HG02885 (cell line): ENCODE measurements around the gene FER1L5.
"Not testable (repeated sequence)": the region's sequence is repeated elsewhere in the genome, so short reads cannot be mapped to it uniquely, and the experiment has no call there.

Source experiments
- ATAC-seq: cut with Tn5 transposase; IDR thresholded peaks from one replicate; pipeline ENCODE4 v1.9.1; 2021; ENCODE audit warnings: mild to moderate bottlenecking; ENCODE audit not compliant: unreplicated experiment, poor library complexity

Gene FER1L5

DNA sequence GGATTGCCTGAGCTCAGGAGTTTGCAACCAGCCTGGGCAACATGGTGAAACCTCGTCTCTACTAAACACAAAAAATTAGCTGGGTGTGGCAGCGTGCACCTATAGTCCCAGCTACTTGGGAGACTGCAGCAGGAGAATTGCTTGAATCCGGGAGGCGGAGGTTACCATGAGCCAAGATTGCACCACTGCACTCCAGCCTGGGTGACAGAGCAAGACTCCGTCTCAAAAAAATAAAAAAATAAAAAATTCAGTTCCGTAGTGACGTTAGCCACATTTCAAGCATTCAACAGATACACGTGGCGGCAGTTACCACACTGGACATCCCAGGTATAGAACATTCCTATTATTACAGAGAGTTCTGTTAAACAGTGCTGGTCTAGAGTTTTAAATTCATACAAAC, 8.9 kb upstream of the FER1L5 start:
- ATAC-seq, result no peak

GRCh38 chr2:96636551-96637171, 5.9 kb upstream of the FER1L5 start:
- ATAC-seq, result no peak

- peak; percentile 79 for ATAC-seq
These were observed 5.0 kb upstream of the FER1L5 start for GRCh38 chr2:96637385-96638143.

DNA sequence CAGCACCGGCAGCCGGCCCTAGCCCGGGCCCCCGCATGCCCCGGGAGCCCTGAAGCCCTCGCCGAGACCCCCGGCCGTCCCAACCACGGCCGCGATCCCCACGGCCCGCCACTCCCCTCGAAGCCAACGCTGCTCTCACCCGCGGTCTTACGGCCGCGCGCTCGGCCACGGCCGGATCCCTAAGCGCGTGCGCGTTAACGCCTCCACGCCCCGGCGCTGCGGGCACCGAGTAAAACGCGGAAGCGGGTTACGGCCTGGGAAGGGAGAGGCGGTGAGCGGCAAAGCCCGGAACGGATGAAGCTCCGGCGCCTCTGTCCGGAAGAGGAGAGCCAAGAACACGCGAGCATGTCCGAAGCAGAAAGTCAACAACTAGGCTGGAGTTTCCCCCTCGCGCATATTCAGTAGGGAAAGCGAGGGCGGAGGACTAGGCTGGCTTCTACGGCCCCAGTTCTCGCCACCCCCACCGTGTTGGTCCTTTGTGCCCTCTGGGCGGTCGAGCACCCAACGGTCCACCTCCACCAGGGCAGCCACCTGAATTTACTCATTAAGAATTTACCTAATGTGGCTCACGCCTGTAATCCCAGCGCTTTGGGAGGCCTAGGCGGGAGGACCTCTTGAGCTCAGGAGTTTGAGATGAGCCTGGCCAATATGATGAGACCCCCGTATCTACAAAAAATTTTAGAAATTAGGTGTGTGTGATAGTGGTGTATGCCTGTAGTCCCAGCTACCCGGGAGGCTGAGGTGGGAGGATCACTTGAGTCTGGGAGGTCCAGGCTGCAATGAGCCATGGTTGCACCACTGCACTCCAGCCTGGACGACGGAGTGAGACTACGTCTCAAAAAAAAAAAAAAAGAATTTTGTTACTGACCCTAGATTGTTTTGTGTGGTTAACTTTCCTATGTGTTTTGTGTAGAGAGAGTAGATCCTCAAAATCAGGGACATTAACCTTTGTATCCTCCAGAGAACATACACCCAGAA, 4.1 kb upstream of the FER1L5 start, which contains the start of gene KANSL3:
Gene KANSL3, minus strand, starts transcription at position 169 of the 978 bp plus-strand sequence. CDS start 1,177 bp downstream, outside the sequence.
- peak; percentile 79 for ATAC-seq

- ATAC-seq, result no peak
These were observed 5.1 kb downstream of the FER1L5 start for GRCh38 chr2:96647681-96648080.

DNA sequence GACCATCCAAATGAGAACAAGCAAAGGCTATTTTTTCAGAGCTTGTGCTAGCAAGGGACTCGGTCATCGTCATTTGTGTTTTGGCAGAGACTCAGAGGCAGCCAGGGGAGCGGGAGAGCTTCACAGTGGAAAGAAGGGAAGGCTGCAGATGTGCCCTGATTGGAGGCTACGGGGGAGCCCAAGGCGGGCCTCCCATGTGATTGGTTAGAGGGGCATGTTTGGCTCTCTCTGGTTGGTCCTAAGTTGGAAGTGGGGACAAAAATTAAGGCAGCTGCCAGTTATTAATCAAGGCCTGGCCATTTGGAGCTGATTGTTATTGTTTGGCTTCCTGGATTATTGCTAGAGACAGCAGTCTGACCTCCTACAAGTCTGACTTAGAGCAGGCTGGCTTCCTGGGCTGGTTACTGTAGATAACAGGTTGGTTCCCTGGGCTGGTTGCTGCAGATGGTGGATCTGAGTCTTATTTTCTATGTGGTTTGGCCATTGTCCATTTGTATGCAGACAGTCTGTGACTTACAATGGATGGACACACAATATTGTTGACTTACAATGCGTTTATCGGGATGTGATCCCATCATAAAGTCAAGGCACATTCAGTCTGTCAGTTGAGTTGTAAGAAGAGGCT, 5.9 kb downstream of the FER1L5 start:
- ATAC-seq, result no peak

GRCh38 chr2:96649342-96649741, 6.8 kb downstream of the FER1L5 start:
- no peak for ATAC-seq

GRCh38 chr2:96651793-96652192, 9.2 kb downstream of the FER1L5 start:
- ATAC-seq, result no peak

GRCh38 chr2:96654791-96655190, 12.2 kb downstream of the FER1L5 start:
- not testable (repeated sequence) for ATAC-seq

DNA sequence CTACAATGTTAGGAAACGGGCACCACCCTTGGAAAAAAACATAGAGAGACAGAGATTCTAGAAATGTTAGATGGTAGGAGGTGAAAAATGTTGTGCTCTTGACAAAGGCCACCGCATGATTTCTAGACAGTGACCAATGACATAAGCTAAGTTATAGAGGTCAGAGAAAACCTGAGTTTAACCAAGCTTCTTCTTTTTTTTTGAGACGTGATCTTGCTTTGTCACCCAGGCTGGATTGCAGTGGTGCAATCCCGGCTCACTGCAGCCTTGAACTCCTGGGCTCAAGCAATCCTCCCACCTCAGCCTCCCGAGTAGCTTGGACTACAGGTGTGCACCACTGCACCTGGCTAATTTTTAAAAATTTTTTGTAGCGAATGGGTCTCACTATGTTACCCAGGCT, 13.0 kb downstream of the FER1L5 start:
- no peak for ATAC-seq

DNA sequence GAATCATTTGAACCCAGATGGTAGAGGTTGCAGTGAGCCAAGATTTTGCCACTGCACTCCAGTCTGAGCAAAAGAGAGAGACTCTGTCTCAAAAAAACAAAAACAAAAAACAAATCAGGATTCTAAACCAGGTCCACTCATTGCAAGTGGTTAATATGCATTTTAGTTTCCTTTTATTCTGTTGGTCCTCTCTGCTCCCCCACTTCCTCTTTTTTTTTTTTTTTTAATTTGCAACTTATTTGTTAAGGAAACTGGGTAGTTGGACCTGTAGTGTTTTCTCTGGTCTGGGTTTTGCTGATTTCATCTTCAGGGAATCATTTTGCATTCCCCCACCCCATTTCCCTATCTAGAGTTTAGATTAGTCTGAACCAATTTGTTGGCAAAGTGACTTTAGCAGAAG, 14.0 kb downstream of the FER1L5 start:
- no peak for ATAC-seq

- ATAC-seq, result no peak
These were observed 18.8 kb downstream of the FER1L5 start for GRCh38 chr2:96661324-96661723.

DNA sequence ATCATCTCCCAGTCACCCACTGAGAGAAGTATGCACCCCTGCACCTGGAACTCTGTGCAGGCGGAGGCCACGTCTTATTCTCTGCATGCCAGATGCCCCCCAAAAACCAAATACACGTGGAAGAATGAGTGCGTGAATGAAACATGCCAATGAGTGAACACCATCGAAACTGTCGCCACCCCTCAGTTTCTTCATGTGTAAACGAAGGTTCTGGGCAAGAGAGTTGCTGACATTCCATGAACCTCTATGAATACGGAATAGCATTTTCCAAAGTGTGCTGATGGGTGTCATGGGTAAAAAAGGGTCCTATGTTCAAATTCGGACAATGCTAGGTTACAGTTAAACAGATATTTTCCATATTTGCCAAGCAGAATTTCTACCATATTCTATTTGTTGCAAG, 19.8 kb downstream of the FER1L5 start:
- ATAC-seq, result no peak

GRCh38 chr2:96663177-96663576, 20.6 kb downstream of the FER1L5 start:
- ATAC-seq, result no peak

- no peak for ATAC-seq
These were observed 21.3 kb downstream of the FER1L5 start for GRCh38 chr2:96663829-96664228.

- ATAC-seq, result no peak
These were observed 21.9 kb downstream of the FER1L5 start for GRCh38 chr2:96664366-96664925.

DNA sequence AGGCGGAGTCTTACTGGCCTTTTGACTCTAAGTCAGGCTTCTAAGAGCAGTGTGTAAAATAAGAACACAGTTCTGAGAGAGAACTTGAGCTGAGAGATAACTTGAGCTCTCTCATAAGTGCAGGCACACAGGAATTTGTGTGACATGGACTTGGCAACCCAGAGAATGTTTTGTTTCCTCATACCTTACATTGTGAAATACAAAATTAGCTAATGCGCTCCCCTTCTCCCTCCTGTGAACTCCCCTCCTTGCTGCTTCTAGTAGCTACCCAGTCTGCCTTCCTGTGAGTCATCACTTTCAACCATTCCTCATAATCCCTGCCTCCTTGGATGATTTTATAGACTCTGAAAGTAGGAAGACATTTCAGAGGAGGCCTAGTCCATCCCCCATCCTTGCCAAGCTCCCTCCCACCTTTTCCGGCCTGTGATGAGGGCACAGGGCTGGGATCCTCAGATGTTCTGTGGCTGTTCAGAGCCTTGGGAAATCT, 22.6 kb downstream of the FER1L5 start:
- no peak for ATAC-seq

DNA sequence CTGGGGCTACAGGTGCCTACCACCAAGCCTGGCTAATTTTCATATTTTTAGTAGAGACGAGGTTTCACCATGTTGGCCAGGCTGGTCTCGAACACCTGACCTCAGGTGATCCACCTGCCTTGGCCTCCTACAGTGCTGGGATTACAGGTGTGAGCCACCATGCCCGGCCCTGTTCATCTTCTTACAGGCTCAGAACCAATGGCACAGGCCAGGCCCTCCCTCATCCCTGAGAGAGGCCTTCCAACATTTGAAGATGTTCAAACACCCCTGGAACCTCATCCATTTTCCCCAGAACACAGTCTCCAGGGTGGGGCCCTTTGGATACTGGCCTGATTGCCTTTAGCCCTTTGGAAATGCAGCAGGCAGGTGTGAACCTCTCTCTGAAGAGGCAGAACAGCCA, 23.2 kb downstream of the FER1L5 start:
- not testable (repeated sequence) for ATAC-seq

DNA sequence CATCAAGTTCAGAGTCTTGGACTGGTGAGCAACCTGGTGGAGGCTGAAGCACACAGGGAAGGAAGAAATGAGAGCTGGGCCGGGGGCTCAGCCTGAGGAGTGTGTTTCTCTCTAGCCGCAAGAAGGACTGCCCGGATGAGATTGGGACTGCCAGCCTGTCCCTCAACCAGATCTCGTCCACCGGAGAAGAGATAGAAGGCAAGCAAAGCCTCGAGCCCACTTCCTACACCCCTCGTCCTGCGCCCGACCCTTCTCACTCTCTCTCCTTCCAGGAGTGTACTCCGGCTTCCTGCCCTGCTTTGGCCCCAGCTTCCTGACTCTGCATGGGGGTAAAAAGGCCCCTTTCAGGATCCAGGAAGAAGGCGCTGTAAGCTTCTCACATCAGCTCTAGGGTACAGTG, 26.2 kb downstream of the FER1L5 start:
- ATAC-seq, result no peak
